Measurements from ENCODE around the gene TMEM164.

TMEM164 gene

DNA sequence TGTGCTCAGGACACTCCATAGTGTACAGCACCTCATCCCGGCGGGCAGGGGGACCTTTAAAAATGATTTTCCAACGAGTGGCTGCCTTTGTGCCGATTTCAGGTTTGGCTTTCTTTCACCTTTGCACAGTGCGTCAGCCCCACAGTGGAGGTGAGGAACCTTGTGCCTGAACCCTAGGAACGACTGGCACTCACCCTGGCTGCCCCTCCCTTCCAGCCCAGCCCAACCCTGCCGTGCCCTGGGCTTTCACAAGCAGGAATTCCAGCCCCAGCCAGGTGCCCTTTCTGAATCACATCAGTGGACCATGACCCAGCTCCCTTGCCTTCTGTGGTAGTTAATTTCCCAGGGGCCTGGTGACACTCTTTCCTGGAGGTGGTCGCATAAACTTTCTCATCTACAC lies 1.3 kb downstream of the TMEM164 start:
- no peak for DNase-seq

DNA sequence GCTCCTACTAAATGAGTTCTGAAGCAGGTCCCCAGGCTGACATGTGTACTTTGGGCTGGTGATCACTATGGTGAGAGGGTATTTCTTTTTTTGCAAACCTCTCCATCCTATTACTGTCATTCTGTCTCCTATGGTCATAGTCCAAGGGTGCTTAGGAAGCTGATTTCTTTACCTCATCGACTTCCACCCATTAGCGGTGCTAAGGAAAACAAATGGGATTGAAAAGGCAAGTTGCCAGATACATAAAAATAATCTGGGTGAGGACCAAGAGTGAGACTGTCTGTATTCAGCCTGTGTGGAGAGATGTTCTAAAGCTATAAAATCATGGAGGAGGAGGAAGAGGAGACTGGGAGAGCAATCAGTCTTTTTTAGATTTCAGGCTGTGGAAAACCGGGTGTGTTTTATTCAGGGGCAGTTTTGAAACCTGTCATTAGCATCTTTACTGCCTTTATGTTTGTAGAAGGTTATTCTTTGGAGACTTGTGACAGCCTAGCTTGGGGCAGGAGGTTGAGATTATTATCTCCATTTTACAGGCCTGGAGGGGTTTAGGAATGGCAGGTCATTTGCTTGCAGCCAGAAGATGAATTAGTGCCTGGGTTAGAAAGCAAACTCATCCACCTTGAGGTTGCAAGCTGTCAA lies 1.9 kb downstream of the TMEM164 start:
- no peak for DNase-seq

DNA sequence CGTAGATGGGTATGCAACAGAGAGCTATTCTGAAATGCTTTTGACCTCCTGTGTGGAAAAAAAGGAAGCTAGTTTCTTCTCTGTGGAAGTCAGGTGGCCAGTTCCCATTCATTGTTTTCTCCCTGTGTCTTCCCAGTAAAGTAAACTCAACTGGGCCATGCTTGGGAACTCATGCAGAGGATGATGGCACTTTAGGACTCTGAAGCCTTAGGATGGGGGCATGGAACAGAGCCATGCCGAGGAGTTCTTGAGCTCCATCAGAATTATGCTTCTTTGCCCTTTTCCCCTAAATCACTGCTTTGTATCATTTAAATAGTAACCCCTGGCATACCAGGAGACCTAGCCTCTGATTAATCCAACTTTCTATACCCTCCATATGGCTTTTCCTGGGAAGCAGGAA lies 3.2 kb downstream of the TMEM164 start:
- DNase-seq, result no peak

DNA sequence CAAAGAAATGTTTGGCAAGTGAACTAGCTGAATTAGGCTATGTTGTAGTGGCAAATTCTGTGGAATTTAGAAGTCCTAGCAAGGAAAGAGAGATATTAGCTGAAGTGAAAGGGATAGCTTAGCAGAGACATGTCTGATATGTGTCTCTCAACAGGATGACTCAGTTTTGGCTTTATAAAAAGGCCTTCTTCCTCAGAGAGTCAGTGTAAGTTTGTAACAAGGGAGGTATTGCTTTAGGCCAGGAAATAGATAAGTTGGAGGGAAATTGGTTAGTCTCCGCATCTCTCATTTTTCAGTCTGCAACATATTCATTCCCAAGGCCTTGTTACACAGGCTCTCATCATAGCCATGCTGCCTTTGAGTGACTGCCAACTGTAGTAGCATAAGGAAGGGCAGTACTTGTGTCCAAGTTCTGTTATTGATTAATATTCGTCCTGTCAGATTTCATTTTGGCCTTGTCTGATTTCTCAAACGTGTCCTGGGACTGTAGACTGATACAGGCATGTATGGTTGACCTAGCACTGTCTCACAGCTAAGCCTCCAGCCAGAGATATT lies 4.0 kb downstream of the TMEM164 start:
- no peak for DNase-seq

GRCh38 chrX:110008011-110008635 lies 5.2 kb downstream of the TMEM164 start:
- no peak for DNase-seq

DNA sequence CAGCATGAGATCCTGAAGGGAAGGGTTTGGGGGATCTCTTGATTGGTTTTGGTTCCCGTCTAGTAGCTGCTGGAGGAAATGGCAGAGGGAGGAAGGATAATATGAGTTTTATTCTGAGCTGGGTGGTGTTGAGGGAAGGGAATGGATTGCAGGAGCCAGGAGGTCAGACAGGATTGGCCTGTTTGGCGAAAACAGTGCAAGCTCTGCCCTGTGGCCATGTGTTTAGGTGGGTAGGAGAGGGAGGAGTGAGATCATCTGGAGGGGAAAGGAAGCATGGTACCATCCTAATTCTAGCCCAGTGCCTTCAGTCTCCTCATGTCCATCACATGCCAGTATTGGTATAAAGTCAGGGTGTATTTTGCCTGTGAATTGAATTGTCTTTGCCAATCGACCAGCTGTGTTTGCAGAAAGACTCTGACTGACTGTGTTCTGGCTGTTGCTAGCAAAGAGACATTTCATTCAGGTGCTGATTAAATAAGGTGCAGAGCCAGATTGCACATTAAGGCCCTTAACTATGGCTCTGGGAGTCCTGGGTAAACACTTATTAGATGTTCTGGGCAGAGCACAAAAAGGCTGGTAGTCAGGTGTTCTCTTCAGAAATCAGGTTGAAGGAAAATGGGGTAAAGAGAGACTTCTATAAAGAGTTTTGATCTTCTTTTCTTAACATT lies 10.0 kb downstream of the TMEM164 start:
- no peak for DNase-seq

DNA sequence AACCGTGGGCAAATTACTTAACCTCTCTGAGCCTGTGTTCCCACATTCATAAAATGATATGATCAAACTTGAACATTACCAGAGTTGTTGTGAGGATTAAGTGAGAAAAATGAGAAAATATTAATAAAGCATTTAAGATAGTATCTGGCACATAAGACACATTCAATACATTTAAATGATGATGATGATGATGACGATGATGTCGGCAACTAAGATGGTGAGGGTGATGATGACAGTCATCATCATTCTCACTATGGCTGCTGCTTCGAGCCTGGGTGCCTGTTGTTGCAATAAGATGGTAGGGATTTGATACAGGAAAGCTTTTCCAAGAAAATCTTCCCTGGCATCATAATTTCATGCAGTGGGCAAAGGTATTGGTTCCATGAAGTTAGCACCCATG lies 11.1 kb downstream of the TMEM164 start:
- DNase-seq, result no peak

DNA sequence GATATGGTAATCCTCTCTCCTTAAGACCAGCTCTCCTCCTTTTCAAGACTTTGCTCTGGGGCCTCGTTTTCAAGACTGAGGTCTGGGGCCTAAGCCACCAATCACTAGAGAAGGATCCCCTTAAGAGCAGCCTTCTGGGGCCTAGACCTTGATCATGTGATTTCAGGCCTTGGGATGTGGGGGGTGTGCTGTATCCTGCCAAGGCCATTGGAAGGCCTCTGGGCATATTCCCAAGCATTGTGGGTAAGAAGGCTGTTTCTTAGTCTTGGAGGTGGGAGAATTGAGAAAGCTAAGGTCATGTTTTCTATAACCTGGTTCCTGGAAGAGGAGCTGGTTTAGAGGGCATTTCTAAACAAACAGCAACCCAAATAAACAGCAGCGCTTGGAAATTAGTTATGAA lies 12.1 kb downstream of the TMEM164 start:
- no peak for DNase-seq

DNA sequence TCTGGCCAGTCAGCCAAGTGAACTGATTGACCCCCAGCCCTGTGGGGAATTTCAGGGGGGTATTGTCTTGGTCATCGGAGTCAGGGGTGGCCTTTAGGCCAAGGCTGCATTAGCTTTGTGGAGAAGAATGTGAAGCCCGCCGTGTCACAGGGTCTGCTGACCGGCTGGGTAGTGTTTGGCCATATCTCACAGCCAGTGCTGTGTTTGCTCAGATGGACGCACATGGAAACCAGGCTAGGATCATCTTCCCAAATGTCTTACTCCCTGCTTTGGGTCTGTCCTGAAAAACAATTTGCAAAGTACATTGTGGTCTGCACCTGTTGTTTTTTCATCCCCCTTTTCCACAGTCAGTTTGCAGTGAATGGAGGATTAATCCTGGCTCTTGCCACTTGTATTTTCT lies 13.0 kb downstream of the TMEM164 start:
- DNase-seq, result no peak

GRCh38 chrX:110020536-110020935 lies 17.6 kb downstream of the TMEM164 start:
- no peak for DNase-seq

DNA sequence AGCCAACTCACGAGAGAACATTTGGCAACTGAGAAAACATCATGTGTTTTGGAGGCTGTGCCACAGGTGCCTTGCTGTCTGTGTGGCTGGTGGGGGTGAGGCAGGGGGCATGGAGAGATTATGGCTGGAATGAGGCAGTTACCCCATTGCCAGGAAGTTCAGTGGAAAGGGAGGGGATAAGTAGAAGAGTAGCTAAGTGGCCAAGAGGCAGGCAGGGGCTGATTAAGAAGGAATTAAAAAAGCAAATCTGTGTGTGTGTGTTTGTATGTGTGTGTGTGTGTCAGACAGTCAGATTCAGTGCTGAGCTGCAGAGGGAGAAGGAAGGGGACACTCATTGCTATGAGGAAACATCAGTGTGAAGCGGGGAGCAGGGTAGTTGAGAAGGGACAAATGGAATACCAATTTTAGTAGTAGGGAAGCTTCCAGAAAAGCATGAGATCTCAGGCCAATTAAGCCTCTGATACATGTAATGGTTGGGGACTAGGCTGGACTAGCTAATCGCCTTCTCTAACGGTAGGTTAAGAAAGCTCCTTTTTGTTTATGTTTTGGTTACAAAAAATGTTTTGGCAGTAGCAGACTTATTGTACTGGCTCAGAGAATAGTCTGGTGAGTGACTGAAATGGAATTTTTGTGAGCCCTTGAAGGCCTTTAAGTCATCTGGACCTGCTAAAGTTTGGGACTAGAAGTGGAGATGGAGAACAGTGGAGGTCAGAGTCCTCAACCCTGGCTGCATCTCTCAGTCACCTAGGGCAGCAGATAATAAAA lies 18.5 kb downstream of the TMEM164 start:
- DNase-seq, result no peak

DNA sequence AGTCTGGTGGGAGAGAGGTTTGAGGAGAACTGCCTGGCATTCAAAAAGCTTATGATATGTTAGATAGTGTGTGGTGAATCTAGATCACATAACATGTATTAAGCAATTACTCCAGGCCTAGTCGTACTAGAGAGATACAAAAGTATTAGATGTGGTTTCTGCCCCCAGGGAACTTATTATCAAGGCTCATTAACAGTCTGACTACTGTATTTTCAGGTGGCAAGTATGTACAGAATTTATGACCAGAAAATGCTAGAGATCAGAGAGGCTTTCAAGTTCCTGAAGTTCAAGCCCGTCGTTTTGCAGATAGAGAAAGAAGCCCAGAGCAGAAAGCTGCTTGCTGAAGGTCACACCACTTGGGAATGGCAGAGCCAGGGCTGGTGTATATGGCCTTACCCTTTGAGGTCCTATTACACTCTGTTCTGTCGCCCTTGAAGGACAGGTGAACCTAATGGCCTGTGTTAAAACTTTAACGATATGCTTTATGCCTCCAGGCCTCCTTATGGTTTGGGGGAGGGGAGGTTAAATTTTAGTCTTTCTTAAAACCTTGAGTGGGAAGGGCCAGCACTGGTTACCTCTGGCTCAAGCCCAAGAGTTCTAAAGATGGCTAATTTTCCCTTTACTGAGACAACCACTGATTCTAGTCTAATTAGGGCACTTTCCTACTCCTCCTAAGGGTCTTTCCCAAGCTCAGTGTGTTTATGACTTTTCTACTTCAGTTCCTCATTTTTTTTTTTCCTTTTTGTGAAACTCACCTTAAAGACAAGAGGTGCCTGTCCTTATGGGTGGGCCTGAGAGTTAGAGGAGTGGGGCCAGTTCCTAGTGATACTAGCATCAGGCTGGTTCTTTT lies 19.9 kb downstream of the TMEM164 start:
- no peak for DNase-seq

DNA sequence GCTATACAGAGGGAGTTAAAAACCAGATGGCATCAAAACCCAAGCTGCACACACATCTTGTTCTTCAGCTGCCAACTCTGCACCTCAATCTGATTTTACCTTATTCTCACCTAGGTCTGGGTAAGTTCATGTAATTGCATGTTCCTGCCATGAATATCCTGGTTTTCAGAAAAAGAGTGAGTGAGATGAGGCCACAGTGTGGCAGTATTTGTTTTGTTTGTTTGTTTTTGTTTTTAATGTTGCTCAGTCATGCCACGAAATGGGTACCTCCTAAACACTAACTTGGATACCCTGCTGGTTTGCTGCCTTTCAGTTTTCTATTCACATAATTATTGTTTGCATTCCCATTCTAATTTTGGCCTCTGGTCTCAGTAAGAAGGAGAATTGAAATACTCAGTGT lies 22.5 kb downstream of the TMEM164 start:
- no peak for DNase-seq

- DNase-seq, result no peak
These were observed 23.4 kb downstream of the TMEM164 start for GRCh38 chrX:110026099-110026844.

GRCh38 chrX:110032534-110033147 lies 29.7 kb downstream of the TMEM164 start:
- DNase-seq, result no peak

DNA sequence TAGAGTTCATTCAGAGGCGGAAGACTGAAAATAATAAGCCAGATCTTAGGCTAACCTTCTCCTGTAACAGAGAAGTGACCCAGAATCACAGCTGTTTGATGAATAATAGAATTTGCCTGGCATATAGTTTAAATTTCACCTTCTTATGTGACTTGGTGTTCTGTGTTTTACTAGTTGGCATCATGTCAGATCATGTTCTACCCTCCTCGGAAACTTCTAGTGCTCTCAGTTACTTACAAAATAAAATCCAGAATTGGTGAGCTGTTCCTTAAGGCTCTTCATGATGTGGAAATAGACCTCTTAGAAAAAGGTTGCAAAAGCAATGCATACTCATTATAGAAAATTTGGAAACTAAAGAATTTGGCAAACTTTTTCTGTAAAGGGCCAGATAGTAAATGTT lies 31.1 kb downstream of the TMEM164 start:
- no peak for DNase-seq

DNA sequence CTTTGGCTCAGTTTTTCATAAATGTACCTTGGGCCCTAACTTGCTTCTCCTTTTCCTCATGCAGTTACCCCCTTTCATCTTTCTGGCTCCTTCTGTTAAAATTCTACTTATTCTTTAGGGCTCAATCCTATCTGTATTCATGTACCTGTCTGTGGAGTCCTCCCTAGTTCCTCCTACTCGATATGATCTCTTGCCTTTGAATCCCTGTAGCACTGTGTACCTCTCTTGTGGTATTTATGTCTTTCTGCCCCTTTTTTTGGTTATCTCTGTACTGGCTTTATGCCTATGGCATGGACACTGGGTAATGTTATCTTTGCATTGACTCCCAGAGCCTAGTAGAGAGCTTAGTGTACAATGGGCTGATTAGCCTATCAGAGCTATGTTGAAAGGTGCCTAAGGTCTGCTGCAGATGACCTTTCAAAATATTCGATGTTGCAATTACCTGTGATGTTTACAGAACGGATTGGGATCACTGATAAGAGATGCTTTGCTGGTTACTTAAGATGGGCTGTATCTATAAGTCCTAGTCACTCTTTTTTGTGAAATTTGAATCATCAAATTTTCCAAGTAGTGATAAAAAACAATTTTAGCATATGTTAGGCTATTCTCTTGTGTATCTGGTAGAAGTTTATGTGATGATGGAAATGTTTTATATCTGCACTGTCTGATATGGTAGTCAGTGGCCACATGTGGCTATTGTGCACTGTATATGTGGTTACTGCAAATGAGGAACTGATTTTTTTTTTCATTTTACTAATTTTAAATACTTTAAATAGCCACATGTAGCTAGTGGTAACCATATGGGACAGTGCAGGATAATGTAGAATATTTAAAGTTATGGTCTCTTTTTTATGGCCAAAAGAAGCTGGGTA lies 33.5 kb downstream of the TMEM164 start:
- no peak for DNase-seq

DNA sequence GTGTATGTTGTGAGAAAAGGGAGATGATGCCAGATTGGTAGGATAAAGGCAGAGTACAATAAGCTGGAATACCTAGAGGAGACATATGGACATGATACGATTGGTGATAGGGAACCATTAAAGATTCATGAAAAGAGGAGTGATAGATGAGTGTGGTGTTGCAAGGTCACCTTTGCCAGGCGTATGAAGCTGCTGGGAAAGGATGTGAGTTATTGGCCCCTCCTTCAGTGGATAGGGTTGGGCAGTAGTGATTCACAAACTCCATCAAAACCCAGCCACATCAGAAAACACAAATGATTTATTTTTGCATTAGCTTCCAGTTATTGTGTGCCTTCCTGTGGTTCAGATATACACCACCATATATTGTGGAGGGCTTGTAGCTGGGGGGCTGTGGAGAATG lies 34.3 kb downstream of the TMEM164 start:
- DNase-seq, result no peak

GRCh38 chrX:110038900-110039299 lies 36.0 kb downstream of the TMEM164 start:
- no peak for DNase-seq

DNA sequence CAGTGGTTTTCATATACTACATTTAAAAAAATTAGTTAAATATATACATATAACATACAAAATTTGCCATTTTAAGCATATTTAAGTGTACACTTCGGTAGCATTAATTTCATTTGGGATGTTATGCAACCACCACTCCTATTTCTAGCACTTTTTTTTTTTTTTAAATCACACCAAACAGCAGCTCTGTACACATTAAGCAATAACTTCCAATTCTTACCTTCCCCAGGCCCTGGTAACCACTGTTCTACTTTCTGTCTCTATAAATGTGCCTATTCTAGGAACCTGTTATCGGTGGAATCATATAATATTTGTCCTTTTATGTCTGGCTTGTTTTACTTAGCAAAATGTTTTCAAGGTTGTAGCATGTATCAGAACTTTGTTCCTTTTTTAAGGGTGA lies 39.1 kb downstream of the TMEM164 start:
- no peak for DNase-seq
